Panc1 (cell line): ENCODE measurements around the gene GPRC5A. TPM values are rescaled to one million over a fixed set of nuclear protein-coding genes. Genes with fewer than 3 reads are reported as not detected.

Experiments
- ATAC-seq: fragments of 200-7000 bp; cut with Tn5 transposase; 2 replicates; pipeline ENCODE4 v1.9.1; 2020; ENCODE audit warnings: mild to moderate bottlenecking, moderate library complexity
- BruUV-seq: library from RNA; stranded (reverse); fragments of 400-500 nt; replicated peaks from 2 replicates; lab custom pipeline; 2021; lab: Mats Ljungman, UMichigan
- CTCF ChIA-PET: fragments of 300-600 bp; sonication (Branson Sonifier 250); formaldehyde crosslinking; loops from one replicate; lab custom pipeline; 2022; ENCODE audit warnings: antibody characterized with exemption; lab: Charles Lee
- POLR2A ChIA-PET: fragments of 300-600 bp; sonication (Branson Sonifier 250); formaldehyde crosslinking; loops from one replicate; lab custom pipeline; 2022; ENCODE audit warnings: antibody characterized with exemption; lab: Charles Lee
- DNase-seq: peaks from one replicate; pipeline ENCODE4 v3.0.0-alpha.2; 2010; ENCODE audit warnings: low read depth, low spot score
- H3K27ac ChIP-seq: 2 replicates; pipeline ENCODE4 v1.5.1; 2011; ENCODE audit warnings: mild to moderate bottlenecking, low read length, inconsistent platforms
- H3K27me3 ChIP-seq: fragments of 200-500 bp; sonication (Bioruptor generic); 2 replicates; pipeline ENCODE4 v1.6.0; 2014; ENCODE audit warnings: low read length, inconsistent platforms; ENCODE audit not compliant: control insufficient read depth, insufficient read depth
- H3K36me3 ChIP-seq: fragments of 200-500 bp; sonication (Bioruptor generic); 2 replicates; pipeline ENCODE4 v1.5.1; 2014; ENCODE audit warnings: inconsistent platforms, mild to moderate bottlenecking, low read length, moderate library complexity; ENCODE audit not compliant: control insufficient read depth, insufficient read depth
- H3K4me1 ChIP-seq: 2 replicates; pipeline ENCODE4 v1.5.1; 2011; ENCODE audit warnings: inconsistent platforms, mild to moderate bottlenecking, low read length, moderate library complexity; ENCODE audit not compliant: control insufficient read depth, insufficient read depth
- H3K4me3 ChIP-seq, 2 experiments: 2 replicates each; pipeline ENCODE4 v1.5.1; 2011 to 2012; ENCODE audit warnings: low read depth in 2 of 2, low read length in 2 of 2, mild to moderate bottlenecking in 2 of 2, inconsistent platforms in 1 of 2, moderate library complexity in 1 of 2
- H3K9me3 ChIP-seq: fragments of 200-500 bp; sonication (Bioruptor generic); 2 replicates; pipeline ENCODE4 v1.5.1; 2014; ENCODE audit warnings: low read depth, mild to moderate bottlenecking, inconsistent platforms, low read length, moderate library complexity; ENCODE audit not compliant: control insufficient read depth, insufficient read depth
- CTCF ChIP-seq: fragments of 450-650 bp; IDR thresholded peaks from 2 replicates; pipeline ENCODE4 v1.5.1; 2017; ENCODE audit warnings: mild to moderate bottlenecking
- POLR2AphosphoS5 ChIP-seq: IDR thresholded peaks from 2 replicates; pipeline ENCODE4 v1.6.1; 2012; ENCODE audit warnings: mild to moderate bottlenecking, low read depth, low read length, moderate library complexity
- REST ChIP-seq, 2 experiments: IDR thresholded peaks; 2 replicates each; pipeline ENCODE4 v1.6.1; 2011 to 2012; ENCODE audit warnings: low read depth in 2 of 2, control low read depth in 1 of 2, low read length in 1 of 2, mild to moderate bottlenecking in 1 of 2, moderate library complexity in 1 of 2; ENCODE audit not compliant: insufficient read depth in 1 of 2
- SIN3A ChIP-seq: IDR thresholded peaks from 2 replicates; pipeline ENCODE4 v1.6.1; 2012; ENCODE audit warnings: low read depth, mild to moderate bottlenecking, low read length, moderate library complexity, borderline replicate concordance; ENCODE audit not compliant: insufficient read depth
- TCF7L2 ChIP-seq: IDR thresholded peaks from 2 replicates; pipeline ENCODE4 v1.6.1; 2011; ENCODE audit warnings: mild to moderate bottlenecking, low read depth, low read length, inconsistent platforms
- in situ Hi-C: cut with HindIII; loops from 2 replicates; pipeline ENCODE4 v1.10.0; 2016; ENCODE audit warnings: low sequenced_read_pairs, low pct_unique_long_range_greater_than_20kb
- intact Hi-C: fragments of 100-400 bp; cut with micrococcal nuclease; formaldehyde crosslinking; loops from one replicate; pipeline ENCODE4 v1.10.0; 2022; ENCODE audit not compliant: unreplicated experiment
- total RNA-seq: library from RNA; stranded (reverse); gene quantifications from one replicate; pipeline ENCODE4 v1.2.1, GENCODE V29; 2021; ENCODE audit not compliant: unreplicated experiment

The GPRC5A gene
- total RNA-seq, 1 experiment from 2014 or later = 648 TPM

GRCh38 chr12:12907552-12907951, 16.2 kb downstream of the GPRC5A start:
- ATAC-seq = no peak
- ChIA-PET POLR2A (no interaction called here), CTCF (no interaction called here)
- TF ChIP-seq POLR2AphosphoS5 = peak; percentile 63
- no peak for TF ChIP-seq TCF7L2
- Histone ChIP-seq H3K4me3 (no peak overlapping the region), H3K27me3 (no peaks in the 10 kb centered on the region), H3K4me1 (peaks cover 87% of the 10 kb centered on the region), H3K9me3 (no peaks in the 10 kb centered on the region), H3K36me3 (peaks cover 9% of the 10 kb centered on the region), H3K27ac (peak overlapping the region; percentile 73)
- DNase-seq = no peak
- intact Hi-C loops (no loop called here), in situ Hi-C loops (no loop called here)
- BruUV-seq = no TSS peak

- H3K4me3 ChIP-seq = no peak overlapping the region
- ChIA-PET CTCF (no interaction called here), POLR2A (no interaction called here)
- peaks cover 89% of the 10 kb centered on the region for H3K4me1 ChIP-seq
- BruUV-seq = no TSS peak
- peaks cover 12% of the 10 kb centered on the region for H3K36me3 ChIP-seq
- intact Hi-C loops = no loop called here
- in situ Hi-C loops = no loop called here
- H3K27me3 ChIP-seq = no peaks in the 10 kb centered on the region
- DNase-seq (no peak), ATAC-seq (no peak)
- no peaks in the 10 kb centered on the region for H3K9me3 ChIP-seq
- peak overlapping the region; percentile 73 for H3K27ac ChIP-seq
- TF ChIP-seq POLR2AphosphoS5 (peak; percentile 51), TCF7L2 (no peak)
These were observed 16.9 kb downstream of the GPRC5A start for GRCh38 chr12:12908252-12908651.

- intact Hi-C loops = no loop called here
- DNase-seq (no peak), ATAC-seq (no peak)
- Histone ChIP-seq H3K27ac (peak overlapping the region; percentile 73), H3K36me3 (peaks cover 17% of the 10 kb centered on the region), H3K4me1 (peaks cover 89% of the 10 kb centered on the region), H3K27me3 (no peaks in the 10 kb centered on the region), H3K9me3 (no peaks in the 10 kb centered on the region), H3K4me3 (no peak overlapping the region)
- CTCF ChIA-PET = no interaction called here
- no TSS peak for BruUV-seq
- no peak for TF ChIP-seq CTCF
- TF ChIP-seq POLR2AphosphoS5 = no peak
- no peak for TF ChIP-seq TCF7L2
- TF ChIP-seq REST (IDR thresholded peaks at IDR 0.05; ENCODE audit: insufficient read depth in 1 of 2, low read depth in 2 of 2, low read length in 1 of 2) = no peak
- no peak for TF ChIP-seq SIN3A
- in situ Hi-C loops = no loop called here
- POLR2A ChIA-PET = no interaction called here
These were observed 17.3 kb downstream of the GPRC5A start for GRCh38 chr12:12908711-12909110.
